COLO668 (cell line): ENCODE data around the gene CPSF4L.
A peak's percentile ranks its signal among the peaks of the same experiment; 100 is the strongest.

Experiments used
- DNase-seq: peaks from one replicate; lab custom pipeline; 2025; ENCODE audit not compliant: unreplicated experiment; lab: John Stamatoyannopoulos, UW

CPSF4L gene

DNA sequence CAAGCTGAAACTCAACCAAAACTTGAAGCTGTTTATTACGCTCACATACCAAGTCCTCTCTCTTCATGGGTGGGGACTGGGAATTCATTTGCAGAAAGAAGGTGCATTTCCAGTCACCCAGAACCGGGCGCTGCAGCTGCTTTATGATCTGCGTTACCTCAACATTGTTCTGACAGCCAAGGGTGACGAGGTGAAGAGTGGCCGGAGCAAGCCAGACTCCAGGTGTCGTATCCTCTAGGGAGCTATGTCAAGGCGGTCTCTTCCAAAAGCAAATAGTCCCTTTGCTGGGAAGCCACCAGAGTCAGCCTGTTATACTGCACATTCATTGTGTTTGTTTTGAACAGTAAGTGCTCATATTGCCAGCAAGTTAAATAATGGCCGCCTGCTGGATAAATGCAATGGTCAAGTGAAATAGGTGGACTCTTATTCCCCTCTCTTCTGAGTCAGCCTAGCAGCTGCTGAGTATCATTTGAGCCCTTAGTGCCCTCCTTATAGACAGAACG lies 56.2 kb downstream of the CPSF4L start:
- peak; percentile 75 for DNase-seq

DNA sequence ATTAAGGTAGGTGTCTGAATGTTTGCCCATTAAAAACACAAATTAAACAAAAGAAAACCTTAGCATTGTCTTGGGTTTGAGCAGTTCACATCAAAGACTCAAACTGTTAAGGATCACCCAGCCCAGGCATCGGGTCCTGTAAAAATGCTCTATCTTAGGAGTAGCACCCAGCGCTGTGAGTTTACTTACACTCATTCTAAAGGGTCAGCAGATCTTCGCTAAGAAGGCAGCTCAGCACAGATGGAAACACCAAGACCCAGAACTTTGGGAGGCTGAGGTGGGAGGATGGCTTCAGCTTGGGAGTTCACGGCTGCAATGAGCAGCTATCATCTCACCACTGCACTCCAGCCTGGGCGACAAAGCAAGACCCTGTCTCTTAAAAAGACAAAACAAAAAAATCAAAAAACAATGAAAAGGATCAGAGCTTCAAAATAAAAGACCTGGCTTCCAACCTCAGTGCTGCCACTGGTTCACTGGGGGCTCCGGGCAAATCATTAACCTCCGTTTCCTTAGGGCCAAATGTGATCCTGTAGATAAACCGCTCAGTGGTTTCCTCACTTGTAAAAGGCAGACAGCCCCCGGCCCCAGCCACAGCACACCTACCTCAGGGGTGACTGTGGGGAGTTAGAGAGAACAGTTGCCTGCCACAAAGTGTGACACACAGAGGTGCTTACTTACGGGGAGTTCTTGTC lies 57.7 kb downstream of the CPSF4L start:
- peak; percentile 5 for DNase-seq

DNA sequence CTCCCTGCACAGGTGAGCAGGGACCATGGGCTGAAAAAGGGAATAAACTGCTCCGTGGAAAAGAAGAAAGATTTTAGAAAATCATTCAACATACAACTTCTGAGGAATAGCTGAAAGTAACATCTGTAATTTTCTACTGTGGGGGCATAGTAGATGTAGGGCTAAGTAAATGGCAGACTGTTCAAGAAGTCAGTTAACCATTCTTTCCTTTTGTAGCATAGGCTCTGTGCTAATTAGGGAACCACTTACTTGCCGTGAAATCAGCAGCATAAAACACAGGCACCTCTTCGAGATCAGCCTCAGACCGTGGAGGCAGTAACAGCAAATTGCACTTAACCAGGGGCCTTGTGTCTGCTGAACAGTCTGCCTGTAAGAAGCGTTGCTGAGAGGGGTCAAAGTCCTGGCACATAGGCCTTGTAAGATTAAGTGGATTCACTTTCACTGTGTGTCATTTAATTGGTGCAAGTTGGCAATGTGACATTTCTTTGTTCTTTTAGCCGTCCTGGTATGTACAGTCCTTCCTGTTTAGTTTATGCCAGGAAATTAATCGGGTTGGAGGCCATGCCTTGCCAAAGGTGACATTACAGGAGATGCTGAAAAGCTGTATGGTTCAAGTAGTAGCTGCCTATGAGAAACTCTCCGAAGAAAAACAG lies 58.4 kb downstream of the CPSF4L start:
- DNase-seq, result peak; percentile 9

DNA sequence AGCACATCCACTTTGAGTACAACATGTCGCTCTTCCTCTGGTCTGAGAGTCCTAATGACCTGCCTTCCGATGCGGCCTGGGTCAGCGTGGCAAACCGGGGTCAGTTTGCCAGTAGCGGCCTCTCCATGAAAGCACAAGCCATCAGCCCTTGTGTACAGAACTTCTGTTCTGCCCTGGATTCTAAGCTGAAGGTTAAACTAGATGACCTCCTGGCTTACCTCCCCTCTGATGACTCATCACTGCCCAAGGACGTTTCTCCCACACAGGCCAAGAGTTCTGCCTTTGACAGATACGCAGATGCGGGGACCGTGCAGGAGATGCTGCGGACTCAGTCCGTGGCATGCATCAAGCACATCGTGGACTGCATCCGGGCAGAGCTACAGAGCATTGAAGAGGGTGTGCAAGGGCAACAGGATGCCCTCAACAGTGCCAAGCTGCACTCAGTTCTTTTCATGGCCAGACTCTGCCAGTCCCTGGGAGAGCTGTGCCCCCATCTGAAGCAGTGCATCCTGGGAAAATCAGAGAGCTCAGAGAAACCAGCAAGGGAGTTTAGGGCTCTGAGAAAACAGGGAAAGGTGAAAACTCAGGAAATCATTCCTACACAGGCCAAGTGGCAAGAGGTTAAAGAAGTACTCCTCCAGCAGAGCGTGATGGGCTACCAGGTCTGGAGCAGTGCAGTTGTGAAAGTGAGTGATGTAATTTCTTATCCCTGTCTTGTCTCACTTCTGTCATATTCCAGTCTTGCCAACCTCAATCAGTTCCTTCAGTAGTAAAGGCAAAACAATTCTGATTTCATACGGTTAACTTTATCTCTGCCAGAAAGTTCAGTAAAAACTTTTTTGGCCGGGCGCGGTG lies 60.2 kb downstream of the CPSF4L start:
- no peak for DNase-seq

DNA sequence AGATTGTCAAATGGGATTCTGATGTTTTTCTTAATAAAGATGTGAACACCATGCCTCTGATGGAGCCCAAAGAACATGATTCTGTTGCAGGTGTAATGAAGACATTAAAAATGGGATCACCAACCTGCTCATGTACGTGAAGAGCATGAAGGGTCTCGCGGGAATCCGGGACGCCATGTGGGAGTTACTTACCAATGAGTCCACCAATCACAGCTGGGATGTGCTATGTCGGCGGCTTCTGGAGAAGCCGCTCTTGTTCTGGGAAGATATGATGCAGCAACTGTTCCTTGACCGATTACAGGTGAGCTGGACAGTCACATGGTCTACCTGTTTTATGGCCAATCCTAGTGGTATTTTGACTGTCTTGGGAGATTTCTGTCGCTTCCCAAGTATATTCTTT lies 61.2 kb downstream of the CPSF4L start:
- DNase-seq, result no peak

DNA sequence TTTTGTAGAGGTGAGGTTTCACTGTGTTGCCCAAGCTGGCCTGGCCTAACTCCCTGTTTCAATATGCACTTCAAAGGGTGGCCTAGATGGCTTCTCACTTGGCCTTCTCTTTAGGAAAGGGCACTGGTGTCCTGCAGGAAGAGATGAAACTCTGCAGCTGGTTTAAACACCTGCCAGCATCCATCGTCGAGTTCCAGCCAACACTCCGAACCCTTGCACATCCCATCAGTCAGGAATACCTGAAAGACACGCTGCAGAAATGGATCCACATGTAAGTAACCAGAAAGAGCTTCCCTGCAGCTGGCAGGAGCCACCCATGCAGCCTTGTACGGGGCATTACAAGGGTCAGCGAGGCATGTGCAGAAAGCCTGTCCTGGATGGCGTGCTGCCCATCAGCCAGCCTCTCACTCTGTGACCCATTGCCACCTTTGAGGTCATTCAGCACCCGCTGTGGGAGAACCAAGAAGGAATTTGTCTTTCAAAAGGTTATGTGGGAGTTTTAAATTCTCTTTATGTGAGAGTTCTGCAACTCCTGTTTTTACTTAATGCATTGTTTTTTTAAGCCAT lies 61.8 kb downstream of the CPSF4L start:
- DNase-seq, result no peak

- no peak for DNase-seq
Observed at GRCh38 chr17:73198930-73199260, 62.8 kb downstream of the CPSF4L start.
